ENCODE measurements around the gene MCHR1. TPM values are rescaled to one million over a fixed set of nuclear protein-coding genes. Genes with fewer than 3 reads are reported as not detected.
A peak's percentile ranks its signal among the peaks of the same experiment; 100 is the strongest.

The MCHR1 gene
- total RNA-seq, 4 donors from 2014 or later: 0.27 TPM; not detected in 3

DNA sequence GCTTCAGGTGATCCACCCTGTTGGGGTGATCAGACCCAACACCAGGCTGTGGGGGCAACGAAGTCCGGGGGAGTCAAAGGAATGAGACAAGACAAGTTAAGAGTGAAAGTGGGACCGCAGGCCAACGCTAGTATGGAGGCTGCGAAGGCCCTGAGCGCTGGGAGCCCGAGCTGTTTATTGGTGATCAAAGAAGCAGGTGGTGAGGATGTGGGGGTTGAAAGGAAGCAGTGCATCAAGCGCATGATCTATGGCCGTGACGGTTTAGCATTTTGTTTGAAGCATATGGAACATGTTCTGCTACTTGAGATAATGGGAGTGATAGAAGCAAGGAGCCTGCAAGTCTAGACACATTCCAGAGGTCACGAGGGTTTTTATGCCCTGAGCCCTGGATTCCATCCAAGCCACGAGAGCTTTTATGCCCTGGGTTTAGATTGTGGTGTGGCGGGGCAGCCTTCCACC lies 49.5 kb downstream of the MCHR1 start:
- H3K4me3 ChIP-seq: no peak overlapping the region
- intact Hi-C loops (cut with DNase I; ENCODE audit: low total_unique reads) (no loop called here), in situ Hi-C loops (cut with MboI; ENCODE audit: low pct_ligation_motif_present in 1 of 4, low pct_unique_long_range_greater_than_20kb in 1 of 4, low sequenced_read_pairs in 3 of 4) (no loop called here)
- WGBS, 2 donors (ENCODE audit: low coverage in 1 of 2): 42% methylated on average over 13 of the region's 13 CpGs; no CpG with 5 or more reads in 1 of the 2 donors
- H3K36me3 ChIP-seq: no peaks in the 10 kb centered on the region
- peaks cover 3 to 36% (median 12%) of the 10 kb centered on the region in 4 donors for H3K4me1 ChIP-seq
- no peaks in the 10 kb centered on the region for H3K9me3 ChIP-seq
- no peaks in the 10 kb centered on the region for H3K27me3 ChIP-seq
- no peak overlapping the region for H3K27ac ChIP-seq
- no peak for TF ChIP-seq POLR2A (IDR thresholded peaks at IDR 0.05)
- TF ChIP-seq POLR2AphosphoS5 (IDR thresholded peaks at IDR 0.05): no peak
- no peak for TF ChIP-seq EP300 (IDR thresholded peaks at IDR 0.05; ENCODE audit: low read depth)
- TF ChIP-seq, protein P1, sequence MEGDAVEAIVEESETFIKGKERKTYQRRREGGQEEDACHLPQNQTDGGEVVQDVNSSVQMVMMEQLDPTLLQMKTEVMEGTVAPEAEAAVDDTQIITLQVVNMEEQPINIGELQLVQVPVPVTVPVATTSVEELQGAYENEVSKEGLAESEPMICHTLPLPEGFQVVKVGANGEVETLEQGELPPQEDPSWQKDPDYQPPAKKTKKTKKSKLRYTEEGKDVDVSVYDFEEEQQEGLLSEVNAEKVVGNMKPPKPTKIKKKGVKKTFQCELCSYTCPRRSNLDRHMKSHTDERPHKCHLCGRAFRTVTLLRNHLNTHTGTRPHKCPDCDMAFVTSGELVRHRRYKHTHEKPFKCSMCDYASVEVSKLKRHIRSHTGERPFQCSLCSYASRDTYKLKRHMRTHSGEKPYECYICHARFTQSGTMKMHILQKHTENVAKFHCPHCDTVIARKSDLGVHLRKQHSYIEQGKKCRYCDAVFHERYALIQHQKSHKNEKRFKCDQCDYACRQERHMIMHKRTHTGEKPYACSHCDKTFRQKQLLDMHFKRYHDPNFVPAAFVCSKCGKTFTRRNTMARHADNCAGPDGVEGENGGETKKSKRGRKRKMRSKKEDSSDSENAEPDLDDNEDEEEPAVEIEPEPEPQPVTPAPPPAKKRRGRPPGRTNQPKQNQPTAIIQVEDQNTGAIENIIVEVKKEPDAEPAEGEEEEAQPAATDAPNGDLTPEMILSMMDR (IDR thresholded peaks at IDR 0.05): no peak
- peak; percentile 54 for DNase-seq

DNA sequence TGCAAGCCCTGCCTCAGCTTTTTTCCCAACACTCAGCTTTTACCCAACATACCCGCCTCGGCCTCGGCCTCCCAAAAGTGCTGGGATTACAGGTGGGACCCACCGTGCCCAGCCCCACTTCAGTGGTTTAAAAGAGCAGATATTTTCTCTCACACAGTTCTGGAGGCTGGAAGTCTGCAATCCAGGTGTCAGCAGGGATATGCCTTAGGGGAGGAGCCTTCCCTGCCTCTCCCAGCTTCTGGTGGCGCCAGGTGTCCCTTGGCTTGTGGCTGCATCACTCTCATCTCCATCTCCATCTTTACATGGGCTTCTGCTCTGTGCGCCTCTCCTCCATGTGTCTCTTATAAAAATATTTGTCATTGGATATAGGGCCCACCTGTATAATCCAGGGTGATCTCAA lies 50.0 kb downstream of the MCHR1 start:
- peaks cover 3 to 36% (median 12%) of the 10 kb centered on the region in 4 donors for H3K4me1 ChIP-seq
- in situ Hi-C loops (cut with MboI; ENCODE audit: low pct_ligation_motif_present in 1 of 4, low pct_unique_long_range_greater_than_20kb in 1 of 4, low sequenced_read_pairs in 3 of 4) (no loop called here), intact Hi-C loops (cut with DNase I; ENCODE audit: low total_unique reads) (no loop called here)
- DNase-seq: no peak
- H3K4me3 ChIP-seq: no peak overlapping the region
- no peak overlapping the region for H3K27ac ChIP-seq
- no peaks in the 10 kb centered on the region for H3K36me3 ChIP-seq
- WGBS, 2 donors (ENCODE audit: low coverage in 1 of 2): 100% methylated on average over 1 to 6 of the region's 6 CpGs
- TF ChIP-seq, protein P1 (IDR thresholded peaks at IDR 0.05): no peak
- TF ChIP-seq EP300 (IDR thresholded peaks at IDR 0.05; ENCODE audit: low read depth): no peak
- TF ChIP-seq POLR2A (IDR thresholded peaks at IDR 0.05): no peak
- TF ChIP-seq POLR2AphosphoS5 (IDR thresholded peaks at IDR 0.05): no peak
- H3K9me3 ChIP-seq: no peaks in the 10 kb centered on the region
- H3K27me3 ChIP-seq: no peaks in the 10 kb centered on the region

Other genes with a start within 250 kb of the MCHR1 start
- gene MRTFA, start 42.8 kb upstream of the MCHR1 start, total RNA-seq: 100 to 1,000 TPM in 2 of 4 donors, 10 to 100 TPM in 2; 46.0 to 408 (median 90.0) TPM
- 10 to 100 TPM in 3 of 4 donors, 1 to 10 TPM in 1; 8.0 to 20.2 (median 12.5) TPM for gene SLC25A17, start 139.9 kb downstream of the MCHR1 start, total RNA-seq
- 100 to 1,000 TPM in 2 of 4 donors, 10 to 100 TPM in 2; 39.6 to 113 (median 79.7) TPM for gene ST13, start 177.2 kb downstream of the MCHR1 start, total RNA-seq
- 10 to 100 TPM in 1 of 4 donors, 1 to 10 TPM in 3; 5.8 to 14.1 (median 7.8) TPM for gene XPNPEP3, start 177.7 kb downstream of the MCHR1 start, total RNA-seq
- gene DNAJB7, start 182.6 kb downstream of the MCHR1 start, total RNA-seq: 10 to 100 TPM in 1 of 4 donors, under 1 TPM in 2, not detected in 1; 0.55 to 24.9 (median 0.64) TPM